Body of pancreas (tissue), 4 donors: ENCODE results near the gene DOC2B. TPM values are rescaled to one million over a fixed set of nuclear protein-coding genes. Genes with fewer than 3 reads are reported as not detected.
"Not testable (repeated sequence)": the region's sequence is repeated elsewhere in the genome, so short reads cannot be mapped to it uniquely, and the experiment has no call there.

ENCODE experiments used
- ATAC-seq: fragments of 150-250 bp; one replicate; pipeline ENCODE4 v1.9.1; 2016
- DNase-seq, 4 donors: peaks; one replicate each; pipeline ENCODE4 v3.0.0-alpha.2; 2019
- H3K27ac ChIP-seq, 4 donors: fragments of 200-600 bp; sonication (generic); 1 replicate in 3 of 4; 2 replicates in 1 of 4; pipeline versions ENCODE4 v1.5.1 to v1.6.1; 2016 to 2019; ENCODE audit warnings: mild to moderate bottlenecking in 1 of 4, mixed read lengths in 1 of 4, moderate library complexity in 1 of 4
- H3K27me3 ChIP-seq, 2 donors: fragments of 200-600 bp; sonication (generic); one replicate each; pipeline ENCODE4 v1.6.0; 2016; ENCODE audit warnings: mild to moderate bottlenecking in 1 of 2
- H3K36me3 ChIP-seq, 2 donors: fragments of 200-600 bp; sonication (generic); replicated peaks in 1 of 2; 2 replicates each; pipeline ENCODE4 v1.5.1; 2016; ENCODE audit warnings: low read depth in 2 of 2; ENCODE audit not compliant: insufficient read depth in 1 of 2
- H3K4me1 ChIP-seq: fragments of 200-600 bp; sonication (generic); one replicate; pipeline ENCODE4 v1.6.0; 2016
- H3K4me3 ChIP-seq, 2 donors: fragments of 200-600 bp; sonication (generic); 1 replicate in 1 of 2; 2 replicates in 1 of 2; pipeline ENCODE4 v1.5.1; 2016 to 2019
- H3K9me3 ChIP-seq, 3 donors: fragments of 200-600 bp; sonication (generic); 1 replicate in 2 of 3; 2 replicates in 1 of 3; pipeline ENCODE4 v1.5.1; 2016
- POLR2A ChIP-seq, 3 donors: fragments of 450-650 bp; IDR thresholded peaks; one replicate each; pipeline ENCODE4 v1.6.1; 2016; ENCODE audit warnings: antibody characterized with exemption in 3 of 3, mild to moderate bottlenecking in 2 of 3
- WGBS, 2 donors: methylation state at CpG; one replicate each; pipeline ENCODE4 v1.1.5; 2017; 5-methylcytosine and 5-hydroxymethylcytosine counted together
- intact Hi-C: fragments of 100-400 bp; cut with DNase I; formaldehyde crosslinking; loops from one replicate; pipeline ENCODE4 v1.15.1; 2023
- total RNA-seq, 2 donors: library from RNA; depleted of rRNA; stranded (reverse); fragments of >200 nt; gene quantifications; one replicate each; pipeline ENCODE4 v1.1.0, GENCODE V29; 2016
- TF ChIP-seq, protein P1 (sequence below), 7 experiments: fragments of 450-650 bp in 4 of 7; fragments of 200-600 bp in 3 of 7; sonication (generic) in 3 of 7; IDR thresholded peaks; one replicate each; pipeline ENCODE4 v1.5.1; 2016 to 2019; ENCODE audit warnings: antibody characterized with exemption in 7 of 7

Gene DOC2B
- total RNA-seq, 2 donors from 2014 or later, result 20.0 to 22.4 TPM

DNA sequence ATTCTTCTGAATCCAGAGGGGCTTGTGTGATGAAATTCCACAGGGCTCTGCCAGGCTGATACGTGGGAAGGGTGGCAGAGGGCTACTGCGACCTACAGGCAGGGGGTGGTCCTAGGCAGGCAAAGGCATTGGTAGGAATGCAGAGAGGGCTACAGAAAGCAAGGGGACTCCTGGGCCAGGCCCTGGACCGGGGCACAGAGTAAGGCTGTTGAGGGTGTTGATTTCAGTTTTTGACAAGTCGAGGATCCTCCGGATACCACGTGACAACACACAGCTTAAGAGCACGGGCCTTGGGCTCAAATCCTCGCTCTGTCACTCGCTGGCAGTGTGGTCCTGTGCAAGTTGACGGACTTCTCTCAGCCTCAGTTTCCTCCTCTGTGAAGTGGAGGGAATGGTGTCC is 19.1 kb upstream of the DOC2B start:
- DNase-seq, result no peak
- H3K4me1 ChIP-seq, result peaks cover 24% of the 10 kb centered on the region
- WGBS, 2 donors, result 17 to 45% methylated on average over 10 of the region's 10 CpGs
- H3K36me3 ChIP-seq, result no peaks in the 10 kb centered on the region
- peak overlapping the region; percentile 23 to 54 (median 30) for H3K27ac ChIP-seq
- no peak overlapping the region for H3K4me3 ChIP-seq
- no peaks in the 10 kb centered on the region for H3K9me3 ChIP-seq
- TF ChIP-seq, protein P1, sequence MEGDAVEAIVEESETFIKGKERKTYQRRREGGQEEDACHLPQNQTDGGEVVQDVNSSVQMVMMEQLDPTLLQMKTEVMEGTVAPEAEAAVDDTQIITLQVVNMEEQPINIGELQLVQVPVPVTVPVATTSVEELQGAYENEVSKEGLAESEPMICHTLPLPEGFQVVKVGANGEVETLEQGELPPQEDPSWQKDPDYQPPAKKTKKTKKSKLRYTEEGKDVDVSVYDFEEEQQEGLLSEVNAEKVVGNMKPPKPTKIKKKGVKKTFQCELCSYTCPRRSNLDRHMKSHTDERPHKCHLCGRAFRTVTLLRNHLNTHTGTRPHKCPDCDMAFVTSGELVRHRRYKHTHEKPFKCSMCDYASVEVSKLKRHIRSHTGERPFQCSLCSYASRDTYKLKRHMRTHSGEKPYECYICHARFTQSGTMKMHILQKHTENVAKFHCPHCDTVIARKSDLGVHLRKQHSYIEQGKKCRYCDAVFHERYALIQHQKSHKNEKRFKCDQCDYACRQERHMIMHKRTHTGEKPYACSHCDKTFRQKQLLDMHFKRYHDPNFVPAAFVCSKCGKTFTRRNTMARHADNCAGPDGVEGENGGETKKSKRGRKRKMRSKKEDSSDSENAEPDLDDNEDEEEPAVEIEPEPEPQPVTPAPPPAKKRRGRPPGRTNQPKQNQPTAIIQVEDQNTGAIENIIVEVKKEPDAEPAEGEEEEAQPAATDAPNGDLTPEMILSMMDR (IDR thresholded peaks at IDR 0.05), result no peak
- TF ChIP-seq POLR2A (IDR thresholded peaks at IDR 0.05), result no peak
- peak; percentile 23 for ATAC-seq
- no peaks in the 10 kb centered on the region for H3K27me3 ChIP-seq
- intact Hi-C loops, result no loop called here

DNA sequence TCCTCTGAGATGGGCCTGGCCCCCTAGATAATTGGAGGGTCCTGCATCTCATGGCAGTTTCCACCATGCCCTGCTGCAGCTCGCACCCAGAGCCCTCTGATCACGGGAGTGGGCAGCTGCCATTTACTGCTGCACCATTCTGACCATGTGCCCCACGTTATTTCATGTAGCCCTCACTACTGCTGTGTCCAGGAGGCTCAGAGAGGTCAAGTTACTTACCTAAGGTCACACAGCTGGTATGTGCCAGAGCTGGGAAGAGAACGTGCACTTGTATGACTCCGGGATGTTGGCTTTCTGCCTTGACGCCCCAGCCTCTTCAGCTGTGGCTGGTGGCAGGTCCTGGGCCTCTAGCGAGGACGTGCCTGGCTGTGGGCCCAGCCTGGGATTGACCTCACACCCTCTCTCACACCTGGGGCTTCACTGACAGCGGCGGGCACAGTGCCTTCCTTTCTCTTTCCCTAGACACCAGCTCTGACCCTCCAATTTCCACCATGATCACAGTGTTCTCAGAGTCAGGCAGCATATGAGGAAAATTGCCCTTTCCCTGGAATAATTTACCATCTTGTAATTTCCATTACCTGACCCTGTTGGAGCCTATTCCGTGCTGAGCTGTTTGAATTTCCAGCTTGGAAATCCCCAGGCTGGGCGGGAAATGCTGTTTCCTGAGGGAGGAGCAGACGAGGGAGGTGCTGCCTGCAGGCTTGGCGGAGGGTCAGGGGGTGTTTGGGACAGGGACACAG is 18.5 kb upstream of the DOC2B start:
- TF ChIP-seq, protein P1 (IDR thresholded peaks at IDR 0.05), result no peak
- TF ChIP-seq POLR2A (IDR thresholded peaks at IDR 0.05), result peak in 1 of 3 donors; percentile 7
- Histone ChIP-seq H3K36me3 (no peaks in the 10 kb centered on the region), H3K27me3 (no peaks in the 10 kb centered on the region), H3K4me3 (no peak overlapping the region), H3K27ac (peak overlapping the region; percentile 23 to 54 (median 30)), H3K9me3 (no peaks in the 10 kb centered on the region), H3K4me1 (peaks cover 24% of the 10 kb centered on the region)
- intact Hi-C loops, result no loop called here
- 19 to 20% methylated on average over 12 to 14 of the region's 14 CpGs for WGBS, 2 donors
- DNase-seq, result peak; percentile 70 to 88 (median 80)
- peak; percentile 67 for ATAC-seq

DNA sequence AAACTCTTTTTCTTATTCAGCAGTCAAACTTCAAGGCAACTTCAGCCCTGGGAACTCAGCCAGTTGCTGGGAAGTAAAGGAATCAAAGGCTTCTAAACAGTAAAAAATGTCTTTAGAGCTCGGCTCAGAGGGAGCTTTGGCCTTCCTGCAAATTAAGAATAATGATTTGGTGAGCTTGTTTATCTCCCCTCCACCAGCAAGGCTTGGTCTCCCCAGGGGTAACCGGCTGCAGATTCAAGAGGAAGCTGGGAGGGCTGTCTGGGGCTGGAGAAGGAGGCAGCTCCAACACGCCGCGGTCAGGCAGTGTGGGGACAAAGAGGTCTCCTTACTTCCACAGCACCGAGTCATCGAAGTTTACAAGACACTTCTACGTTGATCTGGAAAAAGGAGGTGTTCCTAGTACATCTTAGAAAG is 17.7 kb upstream of the DOC2B start:
- DNase-seq, result peak in 2 of 4 donors; percentile 37 to 56
- H3K36me3 ChIP-seq, result no peaks in the 10 kb centered on the region
- intact Hi-C loops, result no loop called here

DNA sequence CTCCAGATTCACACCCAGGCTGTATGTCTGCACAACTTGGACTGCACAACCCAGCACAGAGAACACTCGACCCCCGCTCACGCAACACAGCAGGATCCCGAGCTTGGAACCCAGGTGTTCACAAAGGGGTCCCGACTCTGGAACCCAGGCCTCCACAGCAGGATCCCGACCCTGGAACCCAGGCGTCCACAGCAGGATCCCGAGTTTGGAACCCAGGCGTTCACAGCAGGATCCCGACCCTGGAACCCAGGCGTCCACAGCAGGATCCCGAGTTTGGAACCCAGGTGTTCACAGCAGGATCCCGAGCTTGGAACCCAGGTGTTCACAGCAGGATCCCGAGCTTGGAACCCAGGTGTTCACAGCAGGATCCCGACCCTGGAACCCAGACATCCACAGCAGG is 16.8 kb upstream of the DOC2B start:
- intact Hi-C loops, ATAC-seq, H3K27ac ChIP-seq, H3K36me3 ChIP-seq, H3K9me3 ChIP-seq, H3K4me3 ChIP-seq, H3K27me3 ChIP-seq: not testable (repeated sequence)
- peaks cover 37% of the 10 kb centered on the region for H3K4me1 ChIP-seq
- DNase-seq, result peak in 1 of 4 donors; percentile 6
- WGBS, 2 donors, result 73 to 75% methylated on average over 5 to 15 of the region's 15 CpGs

More for the DNA sequence above, 17.7 kb upstream of the DOC2B start:
- TF ChIP-seq, protein P1 (IDR thresholded peaks at IDR 0.05), result no peak
- no peak for TF ChIP-seq POLR2A (IDR thresholded peaks at IDR 0.05)
- no peaks in the 10 kb centered on the region for H3K27me3 ChIP-seq
- H3K9me3 ChIP-seq, result no peaks in the 10 kb centered on the region
- no peak for ATAC-seq
- H3K4me3 ChIP-seq, result no peak overlapping the region
- H3K27ac ChIP-seq, result peak overlapping the region in 1 of 4 donors; percentile 35
- 5 to 11% methylated on average over 8 of the region's 8 CpGs for WGBS, 2 donors
- peaks cover 28% of the 10 kb centered on the region for H3K4me1 ChIP-seq

DNA sequence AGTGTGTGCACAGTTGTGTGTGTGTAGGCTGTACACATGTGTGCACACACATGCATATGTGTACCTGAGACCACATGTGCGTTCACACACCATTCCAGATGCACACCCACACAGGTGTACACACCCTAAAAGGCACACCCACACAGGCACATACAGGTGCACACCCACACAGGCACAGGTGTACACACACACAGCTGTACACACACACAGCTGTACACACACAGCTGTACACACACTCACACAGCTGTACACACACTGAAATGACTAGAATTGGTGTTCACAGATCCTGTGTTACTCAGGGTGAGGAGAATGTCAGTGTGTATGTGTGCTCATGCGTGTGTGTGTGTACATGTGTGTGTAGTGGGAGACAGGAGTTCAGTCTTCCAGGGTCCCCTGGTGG is 15.9 kb upstream of the DOC2B start:
- no peaks in the 10 kb centered on the region for H3K27me3 ChIP-seq
- H3K9me3 ChIP-seq, result no peaks in the 10 kb centered on the region
- DNase-seq (peak in 1 of 4 donors; percentile 6), ATAC-seq (no peak)
- WGBS, 2 donors, result 80 to 92% methylated on average over 1 to 2 of the region's 2 CpGs
- H3K36me3 ChIP-seq, result no peaks in the 10 kb centered on the region
- H3K27ac ChIP-seq, result no peak overlapping the region
- peaks cover 41% of the 10 kb centered on the region for H3K4me1 ChIP-seq
- no peak overlapping the region for H3K4me3 ChIP-seq
- TF ChIP-seq, protein P1 (IDR thresholded peaks at IDR 0.05), result no peak
- no peak for TF ChIP-seq POLR2A (IDR thresholded peaks at IDR 0.05)
- intact Hi-C loops, result no loop called here
